ENCODE data around the gene UBTF. TPM values are rescaled to one million over a fixed set of nuclear protein-coding genes. Genes with fewer than 3 reads are reported as not detected.

UBTF gene
- total and polyA plus RNA-seq, 9 of the 15 experiments (the other 6 are each of a cell fraction or from before 2014, with no cell fraction given): 1.2 to 113 (median 83.6) TPM

DNA sequence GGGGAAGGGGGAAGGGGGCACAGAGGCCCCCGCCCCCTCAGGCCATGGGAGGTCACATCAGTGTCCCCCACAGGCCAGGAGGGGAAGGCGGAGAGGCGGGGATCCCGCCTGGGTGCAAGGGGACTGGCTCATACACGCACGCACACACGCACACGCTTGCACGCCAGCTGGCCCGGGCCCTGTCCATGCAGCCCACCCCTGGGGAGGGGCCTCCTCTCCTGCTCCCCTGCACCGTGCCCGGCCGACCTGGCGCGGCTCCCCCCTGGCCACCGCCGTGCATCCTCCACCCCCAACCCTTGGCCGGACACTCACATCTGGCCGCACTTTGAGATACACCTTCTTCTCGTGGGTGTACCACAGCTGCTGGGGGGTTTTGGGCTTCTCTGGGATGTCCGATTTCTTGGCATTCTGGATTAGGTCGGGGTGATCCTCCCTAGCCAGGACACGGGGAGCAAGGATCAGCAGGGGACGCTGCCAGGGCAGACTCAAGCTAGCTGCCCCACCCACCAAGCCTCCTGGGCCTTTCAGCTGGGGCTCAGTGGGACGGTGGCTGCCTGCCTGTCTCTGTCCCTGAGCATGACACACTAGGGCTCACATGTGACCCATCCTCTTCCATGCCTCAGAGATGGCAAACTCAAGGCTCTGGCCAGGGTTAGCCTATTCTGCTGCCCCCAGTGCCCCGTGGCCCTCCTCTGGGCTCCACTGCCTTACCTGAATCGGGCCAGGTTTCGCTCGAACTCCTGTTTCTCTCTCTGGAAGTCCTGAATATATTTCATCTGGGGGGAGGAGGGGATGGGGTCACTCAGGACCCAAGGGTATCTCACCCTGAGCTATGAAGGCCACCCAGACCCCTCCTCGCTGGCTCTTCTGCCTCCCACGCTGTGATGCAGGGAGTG lies 6.7 kb downstream of the UBTF start:
- Histone ChIP-seq H3K79me2 (ENCODE audit: control insufficient read depth, insufficient read depth, low read length) (peaks cover 28% of the 10 kb centered on the region), H3K27me3 (ENCODE audit: control insufficient read depth in 2 of 2, insufficient read depth in 2 of 2, low read length in 2 of 2) (no peaks in the 10 kb centered on the region), H3K27ac (ENCODE audit: extremely low read depth, low read depth, low read length) (no peak overlapping the region), H3K9me1 (ENCODE audit: control insufficient read depth, insufficient read depth, low read length) (peaks cover 4% of the 10 kb centered on the region), H3K4me1 (replicated peaks in 1 of 2; ENCODE audit: control insufficient read depth in 2 of 2, insufficient read depth in 2 of 2, low read length in 2 of 2) (peaks cover 26 to 43% of the 10 kb centered on the region in 2 experiments), H3K9ac (ENCODE audit: insufficient read depth in 1 of 2, low read depth in 2 of 2, low read length in 2 of 2) (peak overlapping the region in 1 of 2 experiments; percentile 64; a peak in 2 of 4 replicates), H3K4me3 (no peak overlapping the region), H3K36me3 (ENCODE audit: control insufficient read depth, insufficient read depth, low read length) (peaks cover 92% of the 10 kb centered on the region), H3K9me3 (replicated peaks; ENCODE audit: control insufficient read depth, insufficient read depth, low read depth, low read length) (no peaks in the 10 kb centered on the region), H4K20me1 (replicated peaks; ENCODE audit: control insufficient read depth, insufficient read depth, low read length) (peaks cover 12% of the 10 kb centered on the region), H2AFZ (ENCODE audit: low read depth, low read length) (no peak overlapping the region), H3K4me2 (ENCODE audit: insufficient read depth, low read length) (no peak overlapping the region)
- no TSS peak for BruUV-seq (replicated peaks)
- peak in 2 of 4 experiments; percentile 31 to 37 for DNase-seq (ENCODE audit: extremely low read depth in 1 of 4, low spot score in 3 of 4)
- in situ Hi-C loops (cut with MboI) (loop anchor here (5.0 kb wide), 1 partner anchor 115 kb away; no protein-coding TSS in a partner anchor), intact Hi-C loops (cut with micrococcal nuclease) (no loop called here)
- ATAC-seq: peak; percentile 5
- CTCF ChIA-PET (ENCODE audit: low intra/inter-chr PET ratio): interaction anchor here (0.6 to 3.9 kb wide), 4 partner anchors 114 to 303 kb away, joined by 4 to 42 read pairs (median 26); partner anchors contain the start of gene GRN
- WGBS (ENCODE audit: insufficient coverage, low coverage, missing lambda C conversion rate): 90% methylated on average over 16 of the region's 31 CpGs
- no peak for FAIRE-seq
- POLR2A ChIA-PET: interaction anchor here (0.6 to 3.6 kb wide), 15 partner anchors 8 to 299 kb away, joined by 3 to 16 read pairs (median 4); partner anchors contain the start of genes RUNDC3A, SLC25A39 and UBTF
- TF ChIP-seq ZSCAN32 (CRISPR knock-in tag; IDR thresholded peaks at IDR 0.05) (no peak), PYGO2 (tag; IDR thresholded peaks at IDR 0.05) (no peak), CREB1 (IDR thresholded peaks at IDR 0.05) (no peak), CREB1 (CRISPR knock-in tag; IDR thresholded peaks at IDR 0.05) (no peak), RBM14 (IDR thresholded peaks at IDR 0.05; ENCODE audit: borderline replicate concordance, insufficient read depth, low read depth, low read length) (no peak), PPARD (CRISPR knock-in tag; IDR thresholded peaks at IDR 0.05) (no peak), MECOM (CRISPR knock-in tag; IDR thresholded peaks at IDR 0.05) (no peak), POLR2A (conservative IDR thresholded peaks at IDR 0.05) (peak; percentile 61), SNRNP70 (optimal IDR thresholded peaks at IDR 0.05; ENCODE audit: low read depth, low read length) (peak; percentile 28), RFX1 (IDR thresholded peaks at IDR 0.05) (no peak), CC2D1A (IDR thresholded peaks at IDR 0.05) (no peak), SMAD3 (CRISPR knock-in tag; conservative IDR thresholded peaks at IDR 0.05) (no peak), ZNF282 (CRISPR knock-in tag; IDR thresholded peaks at IDR 0.05) (no peak), MBD2 (IDR thresholded peaks at IDR 0.05; ENCODE audit: borderline replicate concordance, low read depth) (no peak), RBM22 (IDR thresholded peaks at IDR 0.05; ENCODE audit: low read depth, low read length, poor library complexity, severe bottlenecking) (peak; percentile 84)
- TF ChIP-seq, protein P1, sequence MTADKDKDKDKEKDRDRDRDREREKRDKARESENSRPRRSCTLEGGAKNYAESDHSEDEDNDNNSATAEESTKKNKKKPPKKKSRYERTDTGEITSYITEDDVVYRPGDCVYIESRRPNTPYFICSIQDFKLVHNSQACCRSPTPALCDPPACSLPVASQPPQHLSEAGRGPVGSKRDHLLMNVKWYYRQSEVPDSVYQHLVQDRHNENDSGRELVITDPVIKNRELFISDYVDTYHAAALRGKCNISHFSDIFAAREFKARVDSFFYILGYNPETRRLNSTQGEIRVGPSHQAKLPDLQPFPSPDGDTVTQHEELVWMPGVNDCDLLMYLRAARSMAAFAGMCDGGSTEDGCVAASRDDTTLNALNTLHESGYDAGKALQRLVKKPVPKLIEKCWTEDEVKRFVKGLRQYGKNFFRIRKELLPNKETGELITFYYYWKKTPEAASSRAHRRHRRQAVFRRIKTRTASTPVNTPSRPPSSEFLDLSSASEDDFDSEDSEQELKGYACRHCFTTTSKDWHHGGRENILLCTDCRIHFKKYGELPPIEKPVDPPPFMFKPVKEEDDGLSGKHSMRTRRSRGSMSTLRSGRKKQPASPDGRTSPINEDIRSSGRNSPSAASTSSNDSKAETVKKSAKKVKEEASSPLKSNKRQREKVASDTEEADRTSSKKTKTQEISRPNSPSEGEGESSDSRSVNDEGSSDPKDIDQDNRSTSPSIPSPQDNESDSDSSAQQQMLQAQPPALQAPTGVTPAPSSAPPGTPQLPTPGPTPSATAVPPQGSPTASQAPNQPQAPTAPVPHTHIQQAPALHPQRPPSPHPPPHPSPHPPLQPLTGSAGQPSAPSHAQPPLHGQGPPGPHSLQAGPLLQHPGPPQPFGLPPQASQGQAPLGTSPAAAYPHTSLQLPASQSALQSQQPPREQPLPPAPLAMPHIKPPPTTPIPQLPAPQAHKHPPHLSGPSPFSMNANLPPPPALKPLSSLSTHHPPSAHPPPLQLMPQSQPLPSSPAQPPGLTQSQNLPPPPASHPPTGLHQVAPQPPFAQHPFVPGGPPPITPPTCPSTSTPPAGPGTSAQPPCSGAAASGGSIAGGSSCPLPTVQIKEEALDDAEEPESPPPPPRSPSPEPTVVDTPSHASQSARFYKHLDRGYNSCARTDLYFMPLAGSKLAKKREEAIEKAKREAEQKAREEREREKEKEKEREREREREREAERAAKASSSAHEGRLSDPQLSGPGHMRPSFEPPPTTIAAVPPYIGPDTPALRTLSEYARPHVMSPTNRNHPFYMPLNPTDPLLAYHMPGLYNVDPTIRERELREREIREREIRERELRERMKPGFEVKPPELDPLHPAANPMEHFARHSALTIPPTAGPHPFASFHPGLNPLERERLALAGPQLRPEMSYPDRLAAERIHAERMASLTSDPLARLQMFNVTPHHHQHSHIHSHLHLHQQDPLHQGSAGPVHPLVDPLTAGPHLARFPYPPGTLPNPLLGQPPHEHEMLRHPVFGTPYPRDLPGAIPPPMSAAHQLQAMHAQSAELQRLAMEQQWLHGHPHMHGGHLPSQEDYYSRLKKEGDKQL (CRISPR knock-in tag; IDR thresholded peaks at IDR 0.05; ENCODE audit: borderline replicate concordance): no peak
- TF ChIP-seq, protein P2, sequence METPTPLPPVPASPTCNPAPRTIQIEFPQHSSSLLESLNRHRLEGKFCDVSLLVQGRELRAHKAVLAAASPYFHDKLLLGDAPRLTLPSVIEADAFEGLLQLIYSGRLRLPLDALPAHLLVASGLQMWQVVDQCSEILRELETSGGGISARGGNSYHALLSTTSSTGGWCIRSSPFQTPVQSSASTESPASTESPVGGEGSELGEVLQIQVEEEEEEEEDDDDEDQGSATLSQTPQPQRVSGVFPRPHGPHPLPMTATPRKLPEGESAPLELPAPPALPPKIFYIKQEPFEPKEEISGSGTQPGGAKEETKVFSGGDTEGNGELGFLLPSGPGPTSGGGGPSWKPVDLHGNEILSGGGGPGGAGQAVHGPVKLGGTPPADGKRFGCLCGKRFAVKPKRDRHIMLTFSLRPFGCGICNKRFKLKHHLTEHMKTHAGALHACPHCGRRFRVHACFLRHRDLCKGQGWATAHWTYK (CRISPR knock-in tag; IDR thresholded peaks at IDR 0.05): no peak

Data from K562 (cell line).